PC-3 (cell line): ENCODE results near the gene FOXN3. TPM values are rescaled to one million over a fixed set of nuclear protein-coding genes. Genes with fewer than 3 reads are reported as not detected.

ENCODE experiments used
- ATAC-seq: fragments of 200-7000 bp; cut with Tn5 transposase; 2 replicates; pipeline ENCODE4 v1.9.1; 2020; ENCODE audit warnings: mild to moderate bottlenecking, moderate library complexity
- BruUV-seq: library from RNA; stranded (reverse); fragments of 400-500 nt; replicated peaks from 2 replicates; lab custom pipeline; 2021; lab: Mats Ljungman, UMichigan
- CTCF ChIA-PET: fragments of 300-600 bp; sonication (Branson Sonifier 250); formaldehyde crosslinking; loops from one replicate; lab custom pipeline; 2022; ENCODE audit warnings: antibody characterized with exemption; lab: Charles Lee
- POLR2A ChIA-PET: fragments of 300-600 bp; sonication (Branson Sonifier 250); formaldehyde crosslinking; loops from one replicate; lab custom pipeline; 2022; ENCODE audit warnings: antibody characterized with exemption; ENCODE audit not compliant: unreplicated experiment; lab: Charles Lee
- DNase-seq: peaks from one replicate; pipeline ENCODE4 v3.0.0-alpha.2; 2015
- H2AFZ ChIP-seq: fragments of 300-600 bp; sonication (generic); 2 replicates; pipeline ENCODE4 v1.6.0; 2016; ENCODE audit warnings: antibody characterized with exemption, low read length
- H3F3A ChIP-seq: fragments of 300-600 bp; sonication (generic); one replicate; pipeline ENCODE4 v1.6.0; 2017; ENCODE audit warnings: antibody characterized with exemption, low read length, control low read depth, mild to moderate bottlenecking; ENCODE audit not compliant: unreplicated experiment
- H3K27ac ChIP-seq: fragments of 300-600 bp; sonication (generic); 2 replicates; pipeline ENCODE4 v1.5.1; 2016; ENCODE audit warnings: mild to moderate bottlenecking, low read length
- H3K27me3 ChIP-seq: fragments of 300-600 bp; sonication (generic); 2 replicates; pipeline ENCODE4 v1.6.1; 2016; ENCODE audit warnings: low read length, mixed read lengths
- H3K36me3 ChIP-seq: fragments of 300-600 bp; sonication (generic); 2 replicates; pipeline ENCODE4 v1.6.1; 2016; ENCODE audit warnings: low read depth, mixed run types, low read length, mixed read lengths
- H3K4me1 ChIP-seq: fragments of 300-600 bp; sonication (generic); 2 replicates; pipeline ENCODE4 v1.5.1; 2016; ENCODE audit warnings: low read length; ENCODE audit not compliant: insufficient read depth
- H3K4me2 ChIP-seq: fragments of 300-600 bp; sonication (generic); 2 replicates; pipeline ENCODE4 v1.6.0; 2016; ENCODE audit warnings: low read length
- H3K4me3 ChIP-seq: fragments of 300-600 bp; sonication (generic); 2 replicates; pipeline ENCODE4 v1.5.1; 2016; ENCODE audit warnings: mild to moderate bottlenecking, low read length, mixed read lengths
- H3K79me2 ChIP-seq: fragments of 300-600 bp; sonication (generic); 2 replicates; pipeline ENCODE4 v1.6.1; 2017; ENCODE audit warnings: low read length, mixed read lengths
- H3K9ac ChIP-seq: fragments of 300-600 bp; sonication (generic); 2 replicates; pipeline ENCODE4 v1.6.0; 2016; ENCODE audit warnings: mild to moderate bottlenecking, low read length
- H3K9me2 ChIP-seq: fragments of 300-600 bp; sonication (generic); replicated peaks from 2 replicates; pipeline ENCODE4 v1.6.1; 2016; ENCODE audit warnings: mixed run types, low read length, mixed read lengths
- H3K9me3 ChIP-seq: fragments of 300-600 bp; sonication (generic); 2 replicates; pipeline ENCODE4 v1.6.1; 2016; ENCODE audit warnings: low read length, mixed read lengths
- H4K20me1 ChIP-seq: fragments of 300-600 bp; sonication (generic); 2 replicates; pipeline ENCODE4 v1.6.1; 2016; ENCODE audit warnings: low read length, mixed read lengths
- EZH2 ChIP-seq: fragments of 300-600 bp; sonication (generic); IDR thresholded peaks from one replicate; pipeline ENCODE4 v1.6.1; 2017; ENCODE audit warnings: antibody characterized with exemption, mild to moderate bottlenecking, low read length; ENCODE audit not compliant: unreplicated experiment
- EZH2phosphoT487 ChIP-seq: fragments of 300-600 bp; sonication (generic); IDR thresholded peaks from 2 replicates; pipeline ENCODE4 v1.6.1; 2018; ENCODE audit warnings: mild to moderate bottlenecking, antibody characterized with exemption, low read length, borderline replicate concordance
- intact Hi-C: fragments of 100-400 bp; cut with micrococcal nuclease; formaldehyde crosslinking; loops from 2 replicates; pipeline ENCODE4 v1.9.0; 2023
- total RNA-seq: library from RNA; depleted of rRNA; stranded (reverse); fragments of >200 nt; gene quantifications from 2 replicates; pipeline ENCODE4 v1.2.3, GENCODE V29; 2014
- TF ChIP-seq, protein P1 (sequence below): fragments of 300-600 bp; sonication (generic); conservative IDR thresholded peaks from 2 replicates; pipeline ENCODE4 v1.5.1; 2017; ENCODE audit warnings: antibody characterized with exemption, low read depth, mild to moderate bottlenecking, low read length

Gene FOXN3
- total RNA-seq, 1 experiment from 2014 or later: 13.3 TPM

DNA sequence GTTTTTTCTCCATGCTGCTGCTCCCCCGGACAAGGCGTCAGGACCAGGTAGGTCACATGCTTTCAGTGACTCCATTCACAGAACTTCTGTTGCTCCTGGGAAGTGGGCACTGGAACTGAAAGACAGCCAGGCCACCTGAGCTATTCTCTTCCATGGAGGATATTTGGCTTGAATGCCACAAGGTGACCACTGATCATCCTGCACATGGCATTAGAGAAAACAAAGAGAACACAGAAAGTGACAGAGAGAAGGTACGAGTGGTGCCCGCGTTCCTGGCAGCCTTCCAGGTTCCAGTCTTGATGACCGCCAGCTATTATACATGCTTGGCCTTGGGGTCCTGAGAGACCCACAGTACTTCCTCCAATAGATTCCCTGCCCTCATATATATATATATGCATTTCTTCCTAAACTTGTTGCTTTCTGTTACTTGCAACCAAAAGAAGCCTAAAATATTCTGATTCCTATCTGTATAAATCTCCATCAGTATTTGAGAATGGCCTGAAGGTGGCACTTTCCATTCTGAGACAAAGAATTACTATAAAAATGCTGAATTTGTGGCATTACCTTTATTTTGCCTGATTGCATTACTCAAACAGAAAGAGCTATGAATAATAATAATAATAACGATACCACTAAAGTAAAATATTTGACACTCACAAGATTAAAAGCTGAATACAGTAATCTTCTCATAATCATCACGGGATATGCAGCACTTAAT is 174.9 kb downstream of the FOXN3 start:
- Histone ChIP-seq H3K27ac (no peak overlapping the region), H4K20me1 (no peaks in the 10 kb centered on the region), H3K9me2 (no peaks in the 10 kb centered on the region), H3K9ac (no peak overlapping the region), H3K36me3 (no peaks in the 10 kb centered on the region), H3K27me3 (no peaks in the 10 kb centered on the region), H3K79me2 (no peaks in the 10 kb centered on the region), H3K4me2 (no peak overlapping the region), H3F3A (peaks cover 2% of the 10 kb centered on the region), H3K4me1 (peaks cover 7% of the 10 kb centered on the region), H3K4me3 (no peak overlapping the region), H2AFZ (no peak overlapping the region), H3K9me3 (no peaks in the 10 kb centered on the region)
- peak; percentile 13 for DNase-seq
- ChIA-PET CTCF (interaction anchor here (0.5 to 0.6 kb wide), 2 partner anchors 164 to 613 kb away, joined by 3 to 4 read pairs; no protein-coding TSS in a partner anchor), POLR2A (interaction anchor here (0.6 kb wide), 1 partner anchor 63 kb away, joined by 7 read pairs; no protein-coding TSS in a partner anchor)
- ATAC-seq: no peak
- BruUV-seq: no TSS peak
- intact Hi-C loops: no loop called here
- TF ChIP-seq EZH2phosphoT487: no peak
- TF ChIP-seq EZH2: no peak
- TF ChIP-seq, protein P1, sequence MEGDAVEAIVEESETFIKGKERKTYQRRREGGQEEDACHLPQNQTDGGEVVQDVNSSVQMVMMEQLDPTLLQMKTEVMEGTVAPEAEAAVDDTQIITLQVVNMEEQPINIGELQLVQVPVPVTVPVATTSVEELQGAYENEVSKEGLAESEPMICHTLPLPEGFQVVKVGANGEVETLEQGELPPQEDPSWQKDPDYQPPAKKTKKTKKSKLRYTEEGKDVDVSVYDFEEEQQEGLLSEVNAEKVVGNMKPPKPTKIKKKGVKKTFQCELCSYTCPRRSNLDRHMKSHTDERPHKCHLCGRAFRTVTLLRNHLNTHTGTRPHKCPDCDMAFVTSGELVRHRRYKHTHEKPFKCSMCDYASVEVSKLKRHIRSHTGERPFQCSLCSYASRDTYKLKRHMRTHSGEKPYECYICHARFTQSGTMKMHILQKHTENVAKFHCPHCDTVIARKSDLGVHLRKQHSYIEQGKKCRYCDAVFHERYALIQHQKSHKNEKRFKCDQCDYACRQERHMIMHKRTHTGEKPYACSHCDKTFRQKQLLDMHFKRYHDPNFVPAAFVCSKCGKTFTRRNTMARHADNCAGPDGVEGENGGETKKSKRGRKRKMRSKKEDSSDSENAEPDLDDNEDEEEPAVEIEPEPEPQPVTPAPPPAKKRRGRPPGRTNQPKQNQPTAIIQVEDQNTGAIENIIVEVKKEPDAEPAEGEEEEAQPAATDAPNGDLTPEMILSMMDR: no peak; the same call in 1 of the 2 replicates

- CTCF ChIA-PET: no interaction called here
Observed at GRCh38 chr14:89241257-89241656, 175.8 kb downstream of the FOXN3 start.

More at GRCh38 chr14:89241257-89241656, 175.8 kb downstream of the FOXN3 start:
- Histone ChIP-seq H2AFZ (no peak overlapping the region), H3K79me2 (no peaks in the 10 kb centered on the region), H3K36me3 (no peaks in the 10 kb centered on the region), H4K20me1 (no peaks in the 10 kb centered on the region), H3K27me3 (no peaks in the 10 kb centered on the region), H3K9me2 (no peaks in the 10 kb centered on the region), H3K4me3 (no peak overlapping the region), H3F3A (no peaks in the 10 kb centered on the region), H3K9me3 (no peaks in the 10 kb centered on the region), H3K4me2 (no peak overlapping the region), H3K27ac (no peak overlapping the region), H3K9ac (no peak overlapping the region), H3K4me1 (peaks cover 4% of the 10 kb centered on the region; the same call in 1 of the 2 replicates)
- no peak for TF ChIP-seq EZH2
- no peak for TF ChIP-seq EZH2phosphoT487
- TF ChIP-seq, protein P1: no peak
- no TSS peak for BruUV-seq
- ATAC-seq (no peak), DNase-seq (no peak)
- POLR2A ChIA-PET: no interaction called here
- intact Hi-C loops: no loop called here
